ENCODE measurements around the gene NAGS.
"Not testable (repeated sequence)": the region's sequence is repeated elsewhere in the genome, so short reads cannot be mapped to it uniquely, and the experiment has no call there.

The NAGS gene

GRCh38 chr17:44030482-44030881 lies 26.1 kb downstream of the NAGS start:
- TF ChIP-seq CTCF (IDR thresholded peaks at IDR 0.05; ENCODE audit: low read depth, low read length, missing control alignments) = no peak
- no peak for DNase-seq (ENCODE audit: extremely low read depth, low read depth)
- no peak overlapping the region for H3K4me3 ChIP-seq (replicated peaks; ENCODE audit: low read depth, low read length)

- no peak overlapping the region for H3K4me3 ChIP-seq (replicated peaks; ENCODE audit: low read depth, low read length)
- DNase-seq (ENCODE audit: extremely low read depth, low read depth) = no peak
- TF ChIP-seq CTCF (IDR thresholded peaks at IDR 0.05; ENCODE audit: low read depth, low read length, missing control alignments) = no peak
These were observed 29.5 kb downstream of the NAGS start for GRCh38 chr17:44033861-44034408.

- DNase-seq (ENCODE audit: extremely low read depth, low read depth); H3K4me3 ChIP-seq (replicated peaks; ENCODE audit: low read depth, low read length): not testable (repeated sequence)
These were observed 30.3 kb downstream of the NAGS start for GRCh38 chr17:44034688-44035087.

- TF ChIP-seq CTCF (IDR thresholded peaks at IDR 0.05; ENCODE audit: low read depth, low read length, missing control alignments) = no peak
- no peak for DNase-seq (ENCODE audit: extremely low read depth, low read depth)
- H3K4me3 ChIP-seq (replicated peaks; ENCODE audit: low read depth, low read length) = no peak overlapping the region
These were observed 33.0 kb downstream of the NAGS start for GRCh38 chr17:44037471-44037870.

GRCh38 chr17:44038604-44039011 lies 34.2 kb downstream of the NAGS start:
- no peak for TF ChIP-seq CTCF (IDR thresholded peaks at IDR 0.05; ENCODE audit: low read depth, low read length, missing control alignments)
- no peak overlapping the region for H3K4me3 ChIP-seq (replicated peaks; ENCODE audit: low read depth, low read length)
- DNase-seq (ENCODE audit: extremely low read depth, low read depth) = no peak

GRCh38 chr17:44039829-44040635 lies 35.6 kb downstream of the NAGS start:
- no peak for DNase-seq (ENCODE audit: extremely low read depth, low read depth)
- H3K4me3 ChIP-seq (replicated peaks; ENCODE audit: low read depth, low read length) = no peak overlapping the region
- TF ChIP-seq CTCF (IDR thresholded peaks at IDR 0.05; ENCODE audit: low read depth, low read length, missing control alignments) = no peak

GRCh38 chr17:44043272-44043696 lies 38.9 kb downstream of the NAGS start:
- TF ChIP-seq CTCF (IDR thresholded peaks at IDR 0.05; ENCODE audit: low read depth, low read length, missing control alignments) = no peak
- H3K4me3 ChIP-seq (replicated peaks; ENCODE audit: low read depth, low read length) = no peak overlapping the region
- DNase-seq (ENCODE audit: extremely low read depth, low read depth) = no peak
